OCI-LY1 (cell line): ENCODE results near the gene PPP2R5C.

Source experiments
- H2AFZ ChIP-seq: fragments of 200-600 bp; sonication (generic), shearing (Covaris generic); 2 replicates; pipeline ENCODE4 v1.6.0; 2014; ENCODE audit warnings: antibody characterized with exemption, mild to moderate bottlenecking, low read length
- H3F3A ChIP-seq: fragments of 200-600 bp; sonication (generic), shearing (Covaris generic); 2 replicates; pipeline ENCODE4 v1.6.0; 2014; ENCODE audit warnings: mild to moderate bottlenecking, antibody characterized with exemption, low read length, moderate library complexity; ENCODE audit not compliant: insufficient read depth
- H3K27ac ChIP-seq: fragments of 200-600 bp; sonication (generic); 2 replicates; pipeline ENCODE4 v1.5.1; 2014; ENCODE audit warnings: low read length, mixed run types, mild to moderate bottlenecking, low read depth; ENCODE audit not compliant: poor library complexity, severe bottlenecking
- H3K27me3 ChIP-seq: fragments of 200-600 bp; sonication (generic); 2 replicates; pipeline ENCODE4 v1.6.0; 2014; ENCODE audit warnings: antibody characterized with exemption, mild to moderate bottlenecking, low read length, moderate library complexity; ENCODE audit not compliant: insufficient read depth
- H3K36me3 ChIP-seq: fragments of 200-600 bp; sonication (generic); 2 replicates; pipeline ENCODE4 v1.6.1; 2014; ENCODE audit warnings: mild to moderate bottlenecking, antibody characterized with exemption, low read length, moderate library complexity, mixed read lengths; ENCODE audit not compliant: insufficient read depth
- H3K4me1 ChIP-seq: fragments of 200-600 bp; sonication (generic); 2 replicates; pipeline ENCODE4 v1.5.1; 2014; ENCODE audit warnings: mild to moderate bottlenecking, low read length, moderate library complexity; ENCODE audit not compliant: insufficient read depth, severe bottlenecking
- H3K4me2 ChIP-seq: fragments of 200-600 bp; sonication (generic), shearing (Covaris generic); 2 replicates; pipeline ENCODE4 v1.6.1; 2014; ENCODE audit warnings: low read length
- H3K4me3 ChIP-seq: fragments of 200-600 bp; sonication (generic); 2 replicates; pipeline ENCODE4 v1.5.1; 2014; ENCODE audit warnings: low read length, low read depth, mild to moderate bottlenecking, mixed read lengths; ENCODE audit not compliant: poor library complexity, severe bottlenecking
- H3K79me2 ChIP-seq: fragments of 200-600 bp; shearing (Covaris generic); 2 replicates; pipeline ENCODE4 v1.6.1; 2016; ENCODE audit warnings: mixed run types, low read length, mixed read lengths; ENCODE audit not compliant: insufficient read depth
- H3K9ac ChIP-seq: fragments of 200-600 bp; sonication (generic), shearing (Covaris generic); 2 replicates; pipeline ENCODE4 v1.6.1; 2014; ENCODE audit warnings: mild to moderate bottlenecking, low read length, mixed read lengths
- H3K9me2 ChIP-seq: fragments of 200-600 bp; sonication (generic), shearing (Covaris generic); 2 replicates; pipeline ENCODE4 v1.6.1; 2014; ENCODE audit warnings: low read depth, mild to moderate bottlenecking, low read length, mixed read lengths
- H3K9me3 ChIP-seq: fragments of 200-600 bp; shearing (Covaris generic); 2 replicates; pipeline ENCODE4 v1.6.1; 2014; ENCODE audit warnings: low read length, mixed read lengths
- H4K20me1 ChIP-seq: fragments of 200-600 bp; sonication (generic), shearing (Covaris generic); 2 replicates; pipeline ENCODE4 v1.6.0; 2016; ENCODE audit warnings: mild to moderate bottlenecking, low read length; ENCODE audit not compliant: insufficient read depth
- CTCF ChIP-seq: fragments of 200-600 bp; sonication (generic), shearing (Covaris generic); IDR thresholded peaks from 2 replicates; pipeline ENCODE4 v1.5.1; 2017; ENCODE audit warnings: mild to moderate bottlenecking, antibody characterized with exemption, low read length, moderate library complexity, mixed read lengths
- EZH2 ChIP-seq: fragments of 200-600 bp; sonication (generic), shearing (Covaris generic); IDR thresholded peaks from 2 replicates; pipeline ENCODE4 v1.8.0; 2017; ENCODE audit warnings: borderline replicate concordance, mixed run types, mild to moderate bottlenecking, antibody characterized with exemption, low read length, moderate library complexity, mixed read lengths

Gene PPP2R5C

GRCh38 chr14:101962503-101962874, 201.0 kb downstream of the PPP2R5C start:
- no peak overlapping the region for H3K4me3 ChIP-seq
- no peaks in the 10 kb centered on the region for H3K9me2 ChIP-seq
- H3K9ac ChIP-seq = no peak overlapping the region
- H3K4me1 ChIP-seq = peaks cover 38% of the 10 kb centered on the region
- TF ChIP-seq EZH2 = no peak
- H3K27me3 ChIP-seq = no peaks in the 10 kb centered on the region
- H3F3A ChIP-seq = no peaks in the 10 kb centered on the region; the same call in 1 of the 2 replicates
- H4K20me1 ChIP-seq = no peaks in the 10 kb centered on the region
- no peaks in the 10 kb centered on the region for H3K36me3 ChIP-seq
- H3K27ac ChIP-seq = no peak overlapping the region
- no peaks in the 10 kb centered on the region for H3K9me3 ChIP-seq
- H3K4me2 ChIP-seq = no peak overlapping the region
- peaks cover 24% of the 10 kb centered on the region for H3K79me2 ChIP-seq
- no peak overlapping the region for H2AFZ ChIP-seq

GRCh38 chr14:101963052-101963451, 201.5 kb downstream of the PPP2R5C start:
- TF ChIP-seq EZH2 (no peak), CTCF (no peak)
- H2AFZ ChIP-seq = no peak overlapping the region
- no peak overlapping the region for H3K4me2 ChIP-seq

GRCh38 chr14:101963656-101964296, 202.3 kb downstream of the PPP2R5C start:
- H4K20me1 ChIP-seq = no peaks in the 10 kb centered on the region
- peak overlapping the region; percentile 56; the same call in 1 of the 2 replicates for H3K4me2 ChIP-seq
- H3K4me3 ChIP-seq = peak overlapping the region; percentile 96
- H3K4me1 ChIP-seq = peaks cover 51% of the 10 kb centered on the region
- H3K36me3 ChIP-seq = 0 out of 2 replicates have a peak, but pooled peaks cover 4% of the 10 kb centered on the region
- H3K27me3 ChIP-seq = no peaks in the 10 kb centered on the region
- H3F3A ChIP-seq = no peaks in the 10 kb centered on the region; the same call in 1 of the 2 replicates
- H3K27ac ChIP-seq = no peak overlapping the region
- H2AFZ ChIP-seq = no peak overlapping the region
- no peaks in the 10 kb centered on the region for H3K9me3 ChIP-seq
- peaks cover 37% of the 10 kb centered on the region for H3K79me2 ChIP-seq
- no peak for TF ChIP-seq EZH2
- no peak overlapping the region for H3K9ac ChIP-seq
- no peaks in the 10 kb centered on the region for H3K9me2 ChIP-seq

More at GRCh38 chr14:101963052-101963451, 201.5 kb downstream of the PPP2R5C start:
- peaks cover 43% of the 10 kb centered on the region for H3K4me1 ChIP-seq
- peaks cover 30% of the 10 kb centered on the region for H3K79me2 ChIP-seq
- H3F3A ChIP-seq = no peaks in the 10 kb centered on the region; the same call in 1 of the 2 replicates
- H4K20me1 ChIP-seq = no peaks in the 10 kb centered on the region
- H3K36me3 ChIP-seq = no peaks in the 10 kb centered on the region
- no peak overlapping the region for H3K27ac ChIP-seq
- no peaks in the 10 kb centered on the region for H3K9me3 ChIP-seq
- H3K27me3 ChIP-seq = no peaks in the 10 kb centered on the region
- no peak overlapping the region for H3K9ac ChIP-seq
- H3K9me2 ChIP-seq = no peaks in the 10 kb centered on the region
- no peak overlapping the region for H3K4me3 ChIP-seq

- no peaks in the 10 kb centered on the region for H3K9me3 ChIP-seq
- peaks cover 39% of the 10 kb centered on the region for H3K79me2 ChIP-seq
Measured at GRCh38 chr14:101964297-101965180, 203.0 kb downstream of the PPP2R5C start, which contains the start of gene DYNC1H1. Gene DYNC1H1 (plus strand): TSS chr14:101964573. CDS start chr14:101964692, 119 bp downstream.

More at GRCh38 chr14:101964297-101965180, 203.0 kb downstream of the PPP2R5C start, which contains the start of gene DYNC1H1:
- peak within 1 kb of the TSS; percentile 93 for H3K4me2 ChIP-seq
- peaks cover 58% of the 10 kb centered on the region for H3K4me1 ChIP-seq
- peak within 1 kb of the TSS; percentile 96 for H3K4me3 ChIP-seq
- H3K9me2 ChIP-seq = no peaks in the 10 kb centered on the region
- peak within 1 kb of the TSS; percentile 94 for H3K27ac ChIP-seq
- H2AFZ ChIP-seq = no peak within 1 kb of the TSS
- no peaks in the 10 kb centered on the region; the same call in 1 of the 2 replicates for H3F3A ChIP-seq
- H3K36me3 ChIP-seq = 0 out of 2 replicates have a peak, but pooled peaks cover 4% of the 10 kb centered on the region
- TF ChIP-seq CTCF (no peak), EZH2 (no peak)
- no peaks in the 10 kb centered on the region for H3K27me3 ChIP-seq
- H3K9ac ChIP-seq = peak within 1 kb of the TSS; percentile 89
- no peaks in the 10 kb centered on the region for H4K20me1 ChIP-seq
